RWPE1 (cell line): ENCODE measurements around the gene NEU2.
A peak's percentile ranks its signal among the peaks of the same experiment; 100 is the strongest.

Experiments used
- CTCF ChIA-PET: fragments of 350-600 bp; sonication (Branson Sonifier 250); formaldehyde crosslinking; extraction: SDS; loops from one replicate; lab custom pipeline; 2021; lab: Yijun Ruan, JAX
- POLR2A ChIA-PET: fragments of 400-600 bp; formaldehyde crosslinking; extraction: SDS; loops from one replicate; lab custom pipeline; 2020; ENCODE audit warnings: antibody characterized with exemption; ENCODE audit not compliant: low non-redundant PET; lab: Yijun Ruan, JAX
- DNase-seq: peaks from one replicate; pipeline ENCODE4 v3.0.0; 2012; ENCODE audit warnings: low spot score
- H3K27ac ChIP-seq: fragments of 450-650 bp; 2 replicates; pipeline ENCODE4 v1.5.1; 2017
- CTCF ChIP-seq: fragments of 450-650 bp; conservative IDR thresholded peaks from 2 replicates; pipeline ENCODE4 v1.5.1; 2017; ENCODE audit warnings: low read depth, mild to moderate bottlenecking

The NEU2 gene

DNA sequence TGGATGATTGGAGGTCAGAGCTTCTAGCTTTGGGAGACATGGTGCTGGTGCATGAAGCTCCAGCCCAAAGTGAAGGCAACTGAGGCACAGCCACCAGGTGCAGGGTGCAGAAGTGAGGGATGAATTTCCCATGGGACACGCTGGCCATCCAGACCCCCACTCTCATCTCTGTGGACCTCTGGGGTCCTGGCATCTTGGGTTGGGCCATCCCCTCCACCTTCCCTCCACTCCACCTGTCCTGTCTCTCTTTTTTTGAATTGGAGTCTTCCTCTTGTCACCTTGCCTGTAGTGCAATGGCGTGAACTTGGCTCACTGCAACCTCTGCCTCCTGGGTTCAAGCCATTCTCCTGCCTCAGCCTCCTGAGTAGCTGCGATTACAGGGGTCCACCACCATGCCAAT, 22.8 kb upstream of the NEU2 start:
- DNase-seq, result no peak
- no peak for TF ChIP-seq CTCF
- CTCF ChIA-PET, result no interaction called here
- POLR2A ChIA-PET, result no interaction called here
- H3K27ac ChIP-seq, result no peak overlapping the region

GRCh38 chr2:233010569-233011267, 21.8 kb upstream of the NEU2 start:
- TF ChIP-seq CTCF, result no peak
- no peak overlapping the region for H3K27ac ChIP-seq
- ChIA-PET POLR2A (no interaction called here), CTCF (interaction anchor here (0.6 kb wide), 1 partner anchor 92 kb away, joined by 3 read pairs; no protein-coding TSS in a partner anchor)
- no peak for DNase-seq

- CTCF ChIA-PET, result interaction anchor here (0.6 kb wide), 1 partner anchor 91 kb away, joined by 3 read pairs; no protein-coding TSS in a partner anchor
- DNase-seq, result no peak
- POLR2A ChIA-PET, result no interaction called here
- TF ChIP-seq CTCF, result no peak
- no peak overlapping the region for H3K27ac ChIP-seq
These were observed 21.2 kb upstream of the NEU2 start for GRCh38 chr2:233011268-233011650.

GRCh38 chr2:233011702-233012131, 20.8 kb upstream of the NEU2 start:
- TF ChIP-seq CTCF, result no peak
- H3K27ac ChIP-seq, result no peak overlapping the region
- ChIA-PET CTCF (interaction anchor here (0.6 kb wide), 2 partner anchors 7 to 91 kb away, joined by 3 to 4 read pairs; no protein-coding TSS in a partner anchor), POLR2A (no interaction called here)
- DNase-seq, result no peak

- POLR2A ChIA-PET, result no interaction called here
- CTCF ChIA-PET, result interaction anchor here (0.6 kb wide), 1 partner anchor 8 kb away, joined by 4 read pairs; no protein-coding TSS in a partner anchor
- no peak for TF ChIP-seq CTCF
- H3K27ac ChIP-seq, result 0 out of 2 replicates have a peak overlapping the region, but pooled peaks have one; percentile 6
- no peak for DNase-seq
These were observed 20.0 kb upstream of the NEU2 start for GRCh38 chr2:233012301-233012971.

- H3K27ac ChIP-seq, result 0 out of 2 replicates have a peak within 1 kb of the TSS, but pooled peaks have one; percentile 6
- ChIA-PET CTCF (no interaction called here), POLR2A (no interaction called here)
- DNase-seq, result no peak
- TF ChIP-seq CTCF, result no peak
These were observed 19.4 kb upstream of the NEU2 start, which contains the start of gene NGEF for GRCh38 chr2:233013027-233013461. NGEF (minus strand) TSS chr2:233013256; CDS start chr2:232974890, 38,366 bp downstream.
